ENCODE measurements around the gene ARHGAP18. TPM values are rescaled to one million over a fixed set of nuclear protein-coding genes. Genes with fewer than 3 reads are reported as not detected.

ARHGAP18 gene
- total RNA-seq, 1 donor from 2014 or later, result 3.9 TPM

GRCh38 chr6:129596522-129596921 lies 113.5 kb downstream of the ARHGAP18 start:
- Histone ChIP-seq H3K27me3 (no peaks in the 10 kb centered on the region), H3K9ac (no peak overlapping the region), H4K20me1 (ENCODE audit: low read depth) (no peaks in the 10 kb centered on the region), H3K4me1 (peaks cover 4% of the 10 kb centered on the region), H3F3A (ENCODE audit: low read depth) (no peaks in the 10 kb centered on the region), H2AFZ (replicated peaks) (no peak overlapping the region), H3K36me3 (no peaks in the 10 kb centered on the region), H3K4me2 (no peak overlapping the region), H3K9me3 (ENCODE audit: low read depth) (no peaks in the 10 kb centered on the region), H3K4me3 (no peak overlapping the region), H3K27ac (no peak overlapping the region), H3K79me2 (ENCODE audit: low read depth) (no peaks in the 10 kb centered on the region)
- no peaks in the 10 kb centered on the region for H3K36me3 Mint-ChIP-seq
- H3K27ac Mint-ChIP-seq, result no peak overlapping the region
- no peaks in the 10 kb centered on the region for H3K27me3 Mint-ChIP-seq (ENCODE audit: insufficient read depth, low read depth)
- no peaks in the 10 kb centered on the region for H3K9me3 Mint-ChIP-seq
- TF ChIP-seq EZH2phosphoT487 (IDR thresholded peaks at IDR 0.05) (no peak), EZH2 (IDR thresholded peaks at IDR 0.05) (no peak), CTCF (IDR thresholded peaks at IDR 0.05) (no peak)
- DNase-seq (ENCODE audit: low spot score), result no peak
- no peak overlapping the region for H3K4me3 Mint-ChIP-seq
- H3K4me1 Mint-ChIP-seq, result peaks cover 11% of the 10 kb centered on the region

DNA sequence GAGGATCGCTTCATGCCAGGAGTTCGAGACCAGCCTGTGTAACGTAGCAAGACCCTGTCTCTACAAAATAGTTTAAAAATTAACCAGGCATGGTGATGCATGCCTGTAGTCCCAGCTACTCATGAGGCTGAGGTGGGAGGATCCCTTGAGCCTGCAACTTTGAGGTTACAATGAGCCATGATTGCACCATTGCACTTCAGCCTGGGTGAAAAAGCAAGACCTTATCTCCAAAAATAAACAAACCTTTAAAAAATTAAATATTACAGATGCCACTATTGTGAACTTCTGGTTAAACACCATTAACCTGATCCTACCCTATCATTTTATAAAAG lies 116.8 kb downstream of the ARHGAP18 start:
- H3K27me3 Mint-ChIP-seq (ENCODE audit: insufficient read depth, low read depth), result no peaks in the 10 kb centered on the region

DNA sequence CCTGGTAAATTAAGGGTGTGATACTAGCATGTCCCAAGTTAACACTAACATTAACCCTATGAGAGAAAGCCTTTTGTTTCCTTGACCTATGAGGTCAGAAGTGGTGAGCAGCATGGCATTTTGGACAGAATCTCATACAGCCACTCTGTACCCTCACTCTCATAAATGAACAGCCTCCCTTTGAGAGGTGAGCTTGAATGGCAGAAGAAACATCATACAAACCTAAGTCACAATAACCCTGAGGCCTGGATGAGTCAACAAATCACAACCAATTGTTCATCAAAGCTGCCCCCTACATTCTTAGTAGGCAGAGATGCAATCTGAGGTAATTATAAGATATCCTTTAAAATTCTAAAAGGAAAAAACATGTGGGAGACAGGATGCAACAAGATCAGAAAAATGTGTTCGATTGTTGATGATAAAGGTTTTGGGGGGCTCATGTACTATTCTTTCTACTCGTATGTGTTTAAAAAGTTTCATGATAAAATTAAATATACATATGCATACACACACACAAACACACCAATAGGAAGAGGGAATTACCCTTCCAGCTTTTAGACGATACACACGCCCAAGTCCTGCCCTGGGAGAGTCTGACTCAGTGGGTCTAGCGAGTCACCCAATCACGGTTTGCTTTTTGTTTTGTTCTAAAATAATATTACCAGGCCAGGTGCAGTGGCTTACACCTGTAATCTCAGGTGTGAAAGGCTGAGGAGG lies 117.3 kb downstream of the ARHGAP18 start:
- H2AFZ ChIP-seq (replicated peaks), result no peak overlapping the region
- no peaks in the 10 kb centered on the region for H3K4me1 ChIP-seq
- no peak for DNase-seq (ENCODE audit: low spot score)
- Mint-ChIP-seq H3K4me3 (no peak overlapping the region), H3K4me1 (peaks cover 5% of the 10 kb centered on the region), H3K27me3 (ENCODE audit: insufficient read depth, low read depth) (no peaks in the 10 kb centered on the region), H3K27ac (no peak overlapping the region), H3K9me3 (no peaks in the 10 kb centered on the region), H3K36me3 (peaks cover 2% of the 10 kb centered on the region)
- H3K36me3 ChIP-seq, result no peaks in the 10 kb centered on the region
- no peaks in the 10 kb centered on the region for H3K27me3 ChIP-seq
- H3K9ac ChIP-seq, result no peak overlapping the region
- no peak overlapping the region for H3K27ac ChIP-seq
- no peaks in the 10 kb centered on the region for H4K20me1 ChIP-seq (ENCODE audit: low read depth)
- H3K4me3 ChIP-seq, result no peak overlapping the region
- TF ChIP-seq EZH2phosphoT487 (IDR thresholded peaks at IDR 0.05), result no peak
- no peak for TF ChIP-seq CTCF (IDR thresholded peaks at IDR 0.05)
- TF ChIP-seq EZH2 (IDR thresholded peaks at IDR 0.05), result no peak
- no peaks in the 10 kb centered on the region for H3K79me2 ChIP-seq (ENCODE audit: low read depth)
- no peaks in the 10 kb centered on the region for H3F3A ChIP-seq (ENCODE audit: low read depth)
- no peaks in the 10 kb centered on the region for H3K9me3 ChIP-seq (ENCODE audit: low read depth)
- no peak overlapping the region for H3K4me2 ChIP-seq

More for the DNA sequence above, 116.8 kb downstream of the ARHGAP18 start:
- no peaks in the 10 kb centered on the region for H3K9me3 ChIP-seq (ENCODE audit: low read depth)
- no peaks in the 10 kb centered on the region for H3K36me3 ChIP-seq
- Mint-ChIP-seq H3K36me3 (no peaks in the 10 kb centered on the region), H3K27ac (no peak overlapping the region), H3K9me3 (no peaks in the 10 kb centered on the region), H3K4me3 (no peak overlapping the region), H3K4me1 (peaks cover 5% of the 10 kb centered on the region)
- no peaks in the 10 kb centered on the region for H3F3A ChIP-seq (ENCODE audit: low read depth)
- DNase-seq (ENCODE audit: low spot score), result no peak
- no peaks in the 10 kb centered on the region for H3K79me2 ChIP-seq (ENCODE audit: low read depth)
- no peaks in the 10 kb centered on the region for H3K4me1 ChIP-seq
- H3K4me3 ChIP-seq, result no peak overlapping the region
- no peak for TF ChIP-seq EZH2 (IDR thresholded peaks at IDR 0.05)
- H3K4me2 ChIP-seq, result no peak overlapping the region
- no peak overlapping the region for H3K9ac ChIP-seq
- no peak overlapping the region for H3K27ac ChIP-seq
- H2AFZ ChIP-seq (replicated peaks), result no peak overlapping the region
- H4K20me1 ChIP-seq (ENCODE audit: low read depth), result no peaks in the 10 kb centered on the region
- no peaks in the 10 kb centered on the region for H3K27me3 ChIP-seq

GRCh38 chr6:129590408-129591022 lies 119.5 kb downstream of the ARHGAP18 start:
- H3K9me3 ChIP-seq (ENCODE audit: low read depth), result no peaks in the 10 kb centered on the region
- H3K79me2 ChIP-seq (ENCODE audit: low read depth), result no peaks in the 10 kb centered on the region
- Mint-ChIP-seq H3K27me3 (ENCODE audit: insufficient read depth, low read depth) (peaks cover 2% of the 10 kb centered on the region), H3K36me3 (peaks cover 4% of the 10 kb centered on the region), H3K4me3 (no peak overlapping the region), H3K9me3 (no peaks in the 10 kb centered on the region), H3K27ac (no peak overlapping the region), H3K4me1 (peaks cover 5% of the 10 kb centered on the region)
- H3K4me3 ChIP-seq, result no peak overlapping the region
- H3K36me3 ChIP-seq, result no peaks in the 10 kb centered on the region
- H3K9ac ChIP-seq, result no peak overlapping the region
- no peak overlapping the region for H2AFZ ChIP-seq (replicated peaks)
- DNase-seq (ENCODE audit: low spot score), result no peak
- TF ChIP-seq CTCF (IDR thresholded peaks at IDR 0.05) (no peak), EZH2 (IDR thresholded peaks at IDR 0.05) (no peak), EZH2phosphoT487 (IDR thresholded peaks at IDR 0.05) (no peak)
- H3K4me2 ChIP-seq, result no peak overlapping the region
- H3K27ac ChIP-seq, result no peak overlapping the region
- no peaks in the 10 kb centered on the region for H3K4me1 ChIP-seq
- no peaks in the 10 kb centered on the region for H4K20me1 ChIP-seq (ENCODE audit: low read depth)
- H3K27me3 ChIP-seq, result no peaks in the 10 kb centered on the region
- no peaks in the 10 kb centered on the region for H3F3A ChIP-seq (ENCODE audit: low read depth)

Measured in neural progenitor cell (in vitro differentiated cells).